ENCODE data around the gene HNF1A. TPM values are rescaled to one million over a fixed set of nuclear protein-coding genes. Genes with fewer than 3 reads are reported as not detected.

HNF1A gene
- total and polyA plus RNA-seq, 2 donors (not counting 3 experiments of a cell fraction or from before 2014, with no cell fraction given), result not detected

GRCh38 chr12:120941412-120941811, 36.9 kb upstream of the HNF1A start:
- Histone ChIP-seq H3K36me3 (ENCODE audit: control insufficient read depth in 2 of 2, extremely low read depth in 1 of 2, insufficient read depth in 2 of 2, low read length in 2 of 2) (no peaks in the 10 kb centered on the region), H3K9me1 (replicated peaks; ENCODE audit: control insufficient read depth, extremely low read depth, insufficient read depth, low read length) (no peaks in the 10 kb centered on the region), H2AFZ (ENCODE audit: low read depth, low read length) (no peak overlapping the region), H3K9ac (replicated peaks; ENCODE audit: extremely low read depth, insufficient read depth, low read length) (no peak overlapping the region), H3K4me1 (ENCODE audit: control insufficient read depth, extremely low read depth, insufficient read depth, low read length) (no peaks in the 10 kb centered on the region), H3K79me2 (ENCODE audit: control insufficient read depth, insufficient read depth, low read length) (no peaks in the 10 kb centered on the region), H3K27ac (ENCODE audit: insufficient read depth, low read depth, low read length) (no peak overlapping the region), H4K20me1 (replicated peaks; ENCODE audit: control insufficient read depth, extremely low read depth, insufficient read depth, low read length) (no peaks in the 10 kb centered on the region), H3K9me3 (replicated peaks; ENCODE audit: control insufficient read depth, insufficient read depth, low read length) (no peaks in the 10 kb centered on the region), H3K4me3 (replicated peaks in 1 of 3; ENCODE audit: insufficient read depth in 1 of 3, low read depth in 1 of 3, low read length in 3 of 3) (no peak overlapping the region), H3K27me3 (ENCODE audit: control insufficient read depth in 2 of 2, insufficient read depth in 2 of 2, low read length in 2 of 2) (peaks cover 0 to 7% of the 10 kb centered on the region in 2 experiments), H3K4me2 (ENCODE audit: insufficient read depth, low read length) (no peak overlapping the region)
- CTCF ChIA-PET, result interaction anchor here (3.6 kb wide), 1 partner anchor 30 kb away, joined by 23 read pairs; no protein-coding TSS in a partner anchor
- TF ChIP-seq CTCF (IDR thresholded peaks at IDR 0.05; ENCODE audit: extremely low read depth in 1 of 2, insufficient read depth in 1 of 2, low read depth in 1 of 2, low read length in 2 of 2) (no peak), POLR2A (IDR thresholded peaks at IDR 0.05; ENCODE audit: low read depth, low read length) (no peak), JUN (IDR thresholded peaks at IDR 0.05; ENCODE audit: borderline replicate concordance, insufficient read depth, insufficient read length, low read depth) (no peak), EZH2 (IDR thresholded peaks at IDR 0.05; ENCODE audit: borderline replicate concordance, low read depth, low read length, severe bottlenecking) (no peak), GATA2 (IDR thresholded peaks at IDR 0.05; ENCODE audit: insufficient read depth, insufficient read length, low read depth, low read length) (no peak), MYC (IDR thresholded peaks at IDR 0.05; ENCODE audit: low read depth, low read length) (no peak), POLR2AphosphoS5 (IDR thresholded peaks at IDR 0.05; ENCODE audit: insufficient read depth, low read depth, low read length) (no peak), FOS (IDR thresholded peaks at IDR 0.05; ENCODE audit: borderline replicate concordance, insufficient read depth, low read length) (no peak)
- TF ChIP-seq, protein P1, sequence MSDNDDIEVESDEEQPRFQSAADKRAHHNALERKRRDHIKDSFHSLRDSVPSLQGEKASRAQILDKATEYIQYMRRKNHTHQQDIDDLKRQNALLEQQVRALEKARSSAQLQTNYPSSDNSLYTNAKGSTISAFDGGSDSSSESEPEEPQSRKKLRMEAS (IDR thresholded peaks at IDR 0.05; ENCODE audit: insufficient read depth, insufficient read length), result no peak
- no TSS peak for BruUV-seq (replicated peaks)
- intact Hi-C loops (cut with micrococcal nuclease) (no loop called here), dilution Hi-C loops (cut with MboI; ENCODE audit: extremely low pct_ligation_motif_present, low sequenced_read_pairs) (no loop called here)
- no peak for DNase-seq (ENCODE audit: low read depth, low spot score)
- no peak for FAIRE-seq
- POLR2A ChIA-PET, result no interaction called here

All from endothelial cell of umbilical vein (primary cell).